AG08396 (cell line): ENCODE data around the gene C1QB.
"Not testable (repeated sequence)": the region's sequence is repeated elsewhere in the genome, so short reads cannot be mapped to it uniquely, and the experiment has no call there.

Experiments
- DNase-seq: peaks from one replicate; pipeline ENCODE4 v3.0.0; 2012; ENCODE audit warnings: low spot score, mixed read lengths

C1QB gene

DNA sequence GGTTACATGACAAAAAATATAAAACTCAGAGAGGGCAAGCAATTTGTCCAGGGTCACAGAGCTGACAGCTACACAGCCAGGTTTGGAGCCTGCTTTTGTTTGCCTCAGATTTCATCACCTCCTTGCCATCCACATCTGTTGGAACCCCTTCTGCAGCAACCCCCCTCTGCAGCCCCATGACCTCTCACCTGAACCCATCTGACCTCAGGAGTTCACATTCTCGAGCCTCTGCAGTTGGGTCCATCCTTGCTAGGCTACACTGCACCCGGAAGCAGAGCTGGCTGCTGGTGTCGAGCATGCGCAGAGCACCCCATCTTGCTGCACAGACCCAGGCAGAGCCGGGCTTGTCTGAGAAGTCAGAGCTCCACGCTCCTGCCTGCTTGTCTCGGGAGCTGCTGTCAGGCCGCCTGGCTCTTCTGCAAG is 10.0 kb downstream of the C1QB start:
- no peak for DNase-seq

- DNase-seq = peak; percentile 58
Measured at GRCh38 chr1:22665752-22666151, 12.7 kb downstream of the C1QB start.

DNA sequence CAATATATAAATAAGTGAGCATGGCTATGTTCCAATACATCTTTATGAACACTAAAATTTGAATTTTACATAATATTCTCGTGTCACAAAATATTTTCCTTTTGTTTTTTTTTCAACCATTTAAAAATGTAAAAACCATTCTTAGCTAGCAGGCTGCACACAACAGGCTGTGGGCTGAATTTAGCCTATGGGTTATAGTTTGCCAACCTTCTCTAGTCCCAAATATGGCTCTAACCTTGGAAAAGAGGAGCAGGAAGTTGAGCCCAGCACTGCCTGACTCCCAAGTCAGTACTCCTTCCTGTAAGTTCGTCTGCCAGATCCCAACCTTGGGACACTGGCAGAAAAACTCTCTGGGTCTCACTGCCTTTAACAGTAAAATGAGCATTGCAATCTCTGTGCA is 13.4 kb downstream of the C1QB start:
- no peak for DNase-seq

DNA sequence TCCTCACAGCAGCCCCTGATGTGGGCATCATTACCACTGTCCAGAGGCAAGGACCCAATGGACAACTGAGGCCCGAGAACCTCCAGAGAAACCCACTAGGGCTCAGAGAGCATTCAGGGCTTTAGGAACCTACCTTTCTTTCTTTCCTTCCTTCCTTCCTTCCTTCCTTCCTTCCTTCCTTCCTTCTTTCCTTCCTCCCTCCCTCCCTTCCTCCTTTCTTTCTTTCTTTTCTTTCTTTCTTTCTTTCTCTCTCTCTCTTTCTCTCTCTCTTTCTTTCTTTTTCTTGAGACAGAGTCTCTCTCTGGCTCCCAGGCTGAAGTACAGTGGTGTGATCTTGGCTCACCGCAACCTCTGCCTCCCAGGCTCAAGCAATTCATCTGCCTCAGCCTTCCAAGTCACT is 15.8 kb downstream of the C1QB start:
- DNase-seq = not testable (repeated sequence)

DNA sequence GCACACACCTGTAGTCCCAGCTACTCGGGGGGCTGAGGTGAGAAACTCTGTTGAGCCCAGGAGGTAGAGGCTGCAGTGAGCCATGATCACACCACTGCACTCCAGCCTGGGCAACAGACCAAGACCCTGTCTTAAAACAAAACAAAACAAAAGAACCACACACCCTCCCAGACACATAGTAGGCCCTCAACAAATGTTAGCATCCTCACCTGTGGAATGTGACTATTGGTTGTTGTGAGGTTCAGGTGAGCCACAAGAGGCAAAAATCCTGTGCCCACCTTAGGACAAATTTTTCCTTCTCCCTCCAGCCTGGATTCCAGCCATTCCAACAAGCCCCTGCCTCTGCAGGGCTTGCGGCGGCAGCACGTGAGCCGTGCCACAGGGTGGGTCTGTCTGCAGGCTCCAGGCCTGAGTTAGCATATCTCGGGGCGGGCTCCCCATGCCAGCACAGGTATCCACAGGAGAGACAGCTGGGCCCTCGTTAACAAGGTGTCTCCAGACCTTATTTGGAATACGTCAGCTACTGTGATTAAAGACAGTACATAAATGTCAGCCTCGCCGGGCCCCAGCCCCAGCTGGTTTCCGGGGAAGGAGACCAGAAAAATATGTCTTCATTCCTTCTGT is 17.4 kb downstream of the C1QB start:
- no peak for DNase-seq

DNA sequence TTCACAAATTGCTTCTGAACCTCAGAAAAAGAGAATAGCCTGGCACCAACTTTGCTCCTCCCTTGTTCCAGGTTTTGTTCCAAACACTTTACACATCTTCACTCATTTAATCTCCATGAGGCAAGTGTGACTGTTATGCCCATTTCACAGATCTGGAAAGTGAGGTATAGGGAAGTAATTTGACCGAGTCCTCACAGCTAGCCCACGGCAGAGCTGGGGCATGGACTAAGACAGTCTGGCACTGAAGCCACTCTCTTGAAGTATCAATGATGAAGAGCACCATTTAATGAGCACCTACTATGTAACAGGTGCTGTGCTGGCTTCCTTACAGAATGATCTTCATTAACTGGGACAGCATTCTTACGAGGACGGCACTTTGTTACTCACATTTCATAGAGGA is 19.0 kb downstream of the C1QB start:
- no peak for DNase-seq

DNA sequence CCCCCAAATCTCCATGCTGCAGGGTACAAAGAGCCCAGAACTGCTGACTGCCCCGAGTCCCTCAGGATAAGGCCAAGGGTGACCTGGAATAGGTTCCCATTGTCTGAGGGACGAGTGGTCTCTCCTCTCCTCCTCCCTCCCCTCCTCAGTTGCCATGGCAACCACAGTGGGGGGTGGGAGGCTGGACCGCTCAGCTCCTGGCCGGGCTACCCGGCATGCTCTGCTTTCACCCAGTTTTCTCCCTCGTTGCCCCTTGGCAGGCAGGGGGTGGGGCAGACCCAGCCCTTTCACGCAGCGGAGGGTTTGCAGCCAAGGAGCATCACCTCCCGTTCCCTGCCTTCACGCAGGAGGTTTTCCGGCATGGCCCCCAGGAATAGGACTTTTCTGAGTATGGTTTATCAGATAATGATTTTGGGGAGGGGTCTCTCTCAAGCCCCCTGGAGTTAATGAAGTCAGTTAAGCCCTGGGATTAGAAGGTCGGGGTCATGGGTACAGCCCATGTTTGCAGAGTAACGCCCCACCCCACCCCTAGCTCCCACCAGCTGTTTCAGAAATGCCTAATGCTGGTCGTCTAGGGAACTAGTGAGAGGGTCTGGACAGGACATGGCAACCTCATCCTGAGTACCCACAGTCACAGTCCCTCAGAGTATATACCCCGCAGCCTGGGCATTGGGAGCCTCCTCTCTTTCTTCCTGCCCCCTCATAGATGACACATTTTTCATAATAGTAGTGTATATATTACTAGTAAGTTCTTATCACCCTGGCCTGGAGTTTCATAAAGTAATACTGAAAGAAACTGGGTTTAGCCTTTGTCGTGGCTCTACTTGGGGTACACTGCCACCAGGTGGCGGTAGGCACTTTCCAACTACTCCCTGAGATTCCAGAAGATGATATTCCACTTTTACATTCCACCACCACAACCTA is 20.7 kb downstream of the C1QB start:
- DNase-seq = peak; percentile 81

- no peak for DNase-seq
Measured at GRCh38 chr1:22674410-22674749, 21.3 kb downstream of the C1QB start.

DNA sequence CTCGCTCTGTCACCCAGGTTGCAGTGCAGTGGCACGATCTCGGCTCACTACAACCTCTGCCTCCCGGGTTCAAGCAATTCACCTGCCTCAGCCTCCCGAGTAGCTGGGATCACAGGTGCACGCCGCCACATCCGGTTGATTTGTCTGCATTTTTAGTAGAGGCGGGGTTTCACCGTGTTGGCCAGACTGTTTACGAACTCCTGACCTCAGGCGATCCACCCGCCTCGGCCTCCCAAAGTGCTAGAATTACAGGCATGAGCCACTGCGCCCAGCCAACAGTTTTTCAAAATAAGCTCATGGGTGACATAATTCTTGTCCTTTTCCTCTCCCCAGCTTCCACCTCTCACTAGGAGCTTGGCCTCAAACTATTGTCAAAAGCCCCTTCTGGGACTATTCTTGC is 23.1 kb downstream of the C1QB start:
- DNase-seq = not testable (repeated sequence)

DNA sequence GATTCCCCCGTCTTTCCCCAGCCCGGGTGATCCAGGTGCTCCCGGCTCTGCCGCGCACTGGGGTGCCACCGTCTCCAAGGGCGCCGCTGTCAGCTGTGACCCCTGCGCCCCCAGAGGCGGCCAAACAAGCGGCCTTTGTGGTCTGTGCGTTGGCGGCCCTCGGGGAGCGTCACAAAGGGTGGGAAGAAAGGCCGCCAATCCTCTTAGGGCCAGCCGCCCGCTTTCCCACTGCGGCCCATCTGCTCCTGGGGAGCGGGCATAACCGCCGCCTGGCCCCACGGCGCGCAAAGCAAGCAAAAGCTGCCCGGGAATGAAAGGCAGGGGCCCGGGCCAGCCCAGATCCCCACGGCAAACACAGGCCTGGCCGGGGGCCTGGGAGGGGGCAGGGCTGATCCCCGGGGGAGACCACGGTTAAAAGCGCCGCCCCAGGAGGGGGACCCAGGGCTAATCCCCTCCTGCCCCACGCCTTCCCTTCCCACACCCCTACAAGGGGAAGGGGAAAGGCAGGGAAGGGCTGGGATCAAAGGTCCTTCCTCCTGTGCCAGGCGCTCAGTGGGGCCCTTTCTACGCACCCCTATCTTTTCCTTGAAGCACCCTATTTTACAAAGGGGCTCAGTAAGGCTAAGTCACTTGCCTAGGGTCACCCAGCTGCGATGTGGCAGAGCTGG is 24.0 kb downstream of the C1QB start:
- DNase-seq = no peak

- no peak for DNase-seq
Measured at GRCh38 chr1:22677931-22678896, 25.2 kb downstream of the C1QB start.

GRCh38 chr1:22680726-22681125 is 27.7 kb downstream of the C1QB start:
- no peak for DNase-seq

GRCh38 chr1:22681556-22682276 is 28.7 kb downstream of the C1QB start:
- DNase-seq = no peak

DNA sequence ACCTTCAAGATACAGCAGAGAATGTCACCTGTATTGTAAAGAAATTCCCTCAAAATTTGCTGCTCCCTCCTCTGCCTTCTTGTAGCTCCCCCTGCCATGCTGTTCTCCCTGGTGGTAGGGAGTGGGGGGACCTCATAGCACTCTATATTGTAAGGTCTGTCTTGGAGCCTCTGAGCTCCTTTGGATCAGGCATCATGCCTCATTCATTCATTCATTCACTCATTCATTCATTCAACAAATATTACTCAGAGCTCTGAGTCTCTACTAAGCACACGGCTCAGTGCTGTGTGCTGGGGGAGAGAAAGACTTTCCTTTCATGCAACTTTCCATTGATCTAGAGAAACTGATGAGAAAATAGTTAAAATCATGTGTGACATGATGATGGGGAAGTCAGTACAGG is 30.5 kb downstream of the C1QB start:
- DNase-seq = no peak

GRCh38 chr1:22685591-22686059 is 32.6 kb downstream of the C1QB start:
- DNase-seq = no peak

- DNase-seq = no peak
Measured at GRCh38 chr1:22687191-22687590, 34.2 kb downstream of the C1QB start.

GRCh38 chr1:22688466-22688865 is 35.4 kb downstream of the C1QB start:
- no peak for DNase-seq

GRCh38 chr1:22689505-22689904 is 36.5 kb downstream of the C1QB start:
- DNase-seq = peak; percentile 87

DNA sequence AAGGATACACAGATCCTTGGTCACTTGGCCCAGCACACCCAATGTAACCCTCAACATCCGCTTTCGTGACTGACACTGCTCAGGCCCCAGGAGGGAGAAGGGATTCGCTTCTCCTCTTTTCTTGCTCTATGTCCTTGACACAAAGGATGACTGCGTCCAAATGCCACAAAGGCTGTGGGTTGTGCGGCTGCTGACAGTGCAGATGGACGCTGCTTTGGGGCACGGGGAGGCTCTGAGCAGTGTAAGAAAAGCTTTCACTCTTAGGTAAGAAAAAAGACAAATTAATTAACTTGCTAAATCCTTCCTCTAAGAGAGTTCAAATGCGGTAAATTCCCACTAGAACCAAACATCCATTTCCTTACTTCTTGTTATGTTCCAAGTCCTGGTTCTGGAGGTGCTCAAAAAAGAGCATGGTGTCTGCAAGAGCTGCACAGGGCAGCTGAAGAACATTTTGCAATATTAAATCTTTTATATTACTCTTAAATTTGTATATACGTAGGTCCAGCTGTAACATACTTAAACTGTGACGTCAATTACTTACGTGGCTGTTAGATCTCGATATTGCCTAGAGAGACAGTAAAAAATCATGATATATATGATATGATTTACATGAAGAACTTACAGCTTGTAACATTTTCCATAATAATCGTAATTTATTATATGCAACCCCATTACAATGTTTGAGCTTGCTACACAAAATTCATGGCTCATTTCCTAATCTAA is 38.2 kb downstream of the C1QB start:
- DNase-seq = no peak

DNA sequence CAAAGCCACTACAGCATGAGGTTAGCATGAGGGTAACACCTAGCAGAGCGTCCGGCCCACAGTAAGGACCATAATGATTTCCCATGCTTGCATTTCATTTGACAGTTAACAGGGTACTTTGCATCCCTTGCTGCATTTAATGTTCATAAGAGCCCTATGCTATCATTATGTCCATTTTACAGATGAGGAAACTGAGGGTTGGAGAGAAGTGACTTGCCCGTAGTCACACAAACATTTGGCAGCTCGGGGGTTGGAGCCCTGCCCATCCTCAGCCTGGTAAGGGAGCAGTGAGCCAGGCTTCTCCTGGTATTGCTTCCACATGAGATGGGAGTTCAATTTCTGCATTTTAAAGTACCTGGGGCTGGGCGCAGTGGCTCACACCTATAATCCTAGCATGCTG is 41.1 kb downstream of the C1QB start:
- no peak for DNase-seq
